ENCODE measurements around the gene CACNA1H.

Gene CACNA1H

DNA sequence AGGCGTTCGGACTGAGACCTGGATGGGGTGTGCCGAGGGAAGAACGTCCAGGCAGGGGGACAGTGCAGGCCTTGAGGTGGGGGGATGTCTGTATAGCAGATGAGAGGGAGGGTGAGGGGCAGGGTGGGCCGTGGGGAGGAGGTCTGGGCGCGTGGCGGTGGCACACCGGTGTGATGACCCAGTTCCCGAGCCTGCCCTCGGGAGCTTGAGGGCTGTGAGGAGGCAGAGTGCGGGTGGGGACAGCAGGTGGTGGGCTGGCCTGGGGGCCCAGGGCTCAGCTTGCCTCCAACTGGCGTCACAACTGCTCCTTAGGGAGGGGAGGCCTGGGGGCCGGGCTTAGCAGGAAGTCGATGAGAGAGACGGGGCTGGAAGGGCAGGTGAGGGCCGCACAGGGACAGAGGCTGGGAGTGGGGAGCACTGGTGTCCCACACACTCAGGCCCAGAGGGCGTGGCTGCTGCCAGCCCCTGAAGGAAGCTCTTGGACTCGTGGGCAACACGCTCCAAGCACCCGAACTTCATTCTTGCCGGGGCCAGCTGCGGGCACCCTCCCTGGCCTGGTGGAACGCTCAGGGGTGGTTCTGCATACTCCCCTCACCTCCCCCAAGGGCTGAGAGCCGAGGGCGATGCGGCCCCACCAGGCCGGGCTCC, 6.5 kb downstream of the CACNA1H start:
- no peak for DNase-seq

GRCh38 chr16:1159973-1160772, 7.3 kb downstream of the CACNA1H start:
- no peak for DNase-seq

- no peak for DNase-seq
Observed at GRCh38 chr16:1160773-1161348, 8.0 kb downstream of the CACNA1H start.

DNA sequence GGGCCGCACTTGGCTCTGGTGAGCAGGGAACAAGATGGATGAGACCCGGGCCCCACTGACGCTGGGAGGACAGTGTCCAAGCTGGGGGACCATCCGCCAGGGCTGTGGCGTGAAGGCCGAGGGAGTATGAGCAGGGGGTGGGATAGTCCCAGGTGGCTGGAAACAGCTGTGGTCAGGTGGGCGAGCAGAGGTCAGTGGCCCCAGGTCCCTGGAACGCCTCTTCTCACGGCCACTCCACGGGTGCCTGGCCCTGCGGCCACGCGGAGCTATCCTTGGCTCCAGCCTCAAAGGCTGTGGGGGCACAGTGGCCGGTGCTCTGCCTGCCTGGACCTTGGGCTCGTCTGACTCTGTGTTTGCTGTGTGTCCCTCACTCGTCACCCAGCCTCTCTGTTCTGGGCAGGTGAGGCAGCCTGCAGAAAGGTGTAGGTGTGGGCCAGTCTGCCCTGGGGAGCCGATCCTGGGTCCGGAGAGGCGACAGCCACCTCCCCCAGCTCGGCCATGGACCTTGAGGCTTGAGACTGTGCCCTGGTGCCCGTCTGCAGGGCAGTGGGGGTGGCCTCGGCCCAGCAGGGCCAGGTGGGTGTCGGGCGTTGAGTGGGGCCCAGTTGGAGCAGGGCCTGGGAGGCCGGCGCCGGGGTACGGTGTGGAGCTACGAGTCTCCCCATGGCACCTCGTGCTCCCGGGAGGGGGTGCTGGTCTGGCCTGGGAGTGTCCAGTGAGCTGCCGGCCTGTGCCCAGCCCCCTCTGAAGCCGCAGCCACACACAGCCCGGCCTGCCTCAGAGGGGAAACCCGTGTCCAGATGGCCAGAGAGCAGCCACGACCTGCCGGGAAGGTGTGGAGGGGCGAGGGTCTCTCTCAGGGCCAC, 10.0 kb downstream of the CACNA1H start:
- DNase-seq = no peak

DNA sequence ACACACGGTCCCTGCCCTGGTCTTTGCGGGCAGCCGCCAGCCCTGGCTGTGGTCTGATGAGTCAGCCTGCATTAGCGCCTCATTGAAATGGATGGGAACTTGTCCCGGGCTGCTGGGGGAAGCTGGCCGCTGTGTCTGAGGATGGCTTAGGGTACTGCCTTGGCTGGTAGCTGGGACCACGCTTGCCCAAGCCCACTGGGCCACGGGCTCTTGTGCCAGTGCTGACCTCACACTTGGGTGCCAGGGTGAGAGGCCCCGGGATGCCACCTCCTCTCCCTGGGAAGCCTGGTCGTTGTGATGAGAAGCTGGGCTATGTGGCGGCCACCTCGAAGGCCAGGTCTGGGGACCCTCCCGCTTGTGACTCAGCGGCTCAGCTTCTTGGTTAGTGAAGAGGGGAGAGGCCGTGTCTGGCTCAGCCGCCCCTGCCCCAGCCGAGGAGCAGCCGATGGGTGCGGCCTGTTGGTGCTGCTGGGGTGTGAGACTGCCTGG, 10.7 kb downstream of the CACNA1H start:
- no peak for DNase-seq

DNA sequence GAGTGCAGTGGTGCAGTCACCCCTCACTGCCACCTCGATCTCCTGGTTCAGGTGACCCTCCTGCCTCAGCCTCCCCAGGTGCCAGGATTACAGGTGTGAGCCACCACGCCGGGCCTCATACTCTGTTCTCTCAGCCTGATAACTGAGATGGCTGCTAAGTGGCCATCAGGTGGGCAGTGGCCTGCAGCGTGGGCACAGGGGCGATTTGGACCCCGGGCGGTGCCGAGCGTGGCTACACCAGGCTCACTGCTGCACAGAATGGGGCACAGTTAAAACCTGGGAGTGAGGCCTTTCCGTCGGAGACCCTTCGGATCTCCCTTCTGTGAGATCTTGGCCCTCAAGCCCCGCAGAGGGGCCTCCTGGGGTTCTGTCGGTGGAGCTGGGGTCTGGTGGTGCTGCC, 11.5 kb downstream of the CACNA1H start:
- no peak for DNase-seq

GRCh38 chr16:1164975-1165374, 12.1 kb downstream of the CACNA1H start:
- no peak for DNase-seq

GRCh38 chr16:1165511-1165910, 12.6 kb downstream of the CACNA1H start:
- no peak for DNase-seq

DNA sequence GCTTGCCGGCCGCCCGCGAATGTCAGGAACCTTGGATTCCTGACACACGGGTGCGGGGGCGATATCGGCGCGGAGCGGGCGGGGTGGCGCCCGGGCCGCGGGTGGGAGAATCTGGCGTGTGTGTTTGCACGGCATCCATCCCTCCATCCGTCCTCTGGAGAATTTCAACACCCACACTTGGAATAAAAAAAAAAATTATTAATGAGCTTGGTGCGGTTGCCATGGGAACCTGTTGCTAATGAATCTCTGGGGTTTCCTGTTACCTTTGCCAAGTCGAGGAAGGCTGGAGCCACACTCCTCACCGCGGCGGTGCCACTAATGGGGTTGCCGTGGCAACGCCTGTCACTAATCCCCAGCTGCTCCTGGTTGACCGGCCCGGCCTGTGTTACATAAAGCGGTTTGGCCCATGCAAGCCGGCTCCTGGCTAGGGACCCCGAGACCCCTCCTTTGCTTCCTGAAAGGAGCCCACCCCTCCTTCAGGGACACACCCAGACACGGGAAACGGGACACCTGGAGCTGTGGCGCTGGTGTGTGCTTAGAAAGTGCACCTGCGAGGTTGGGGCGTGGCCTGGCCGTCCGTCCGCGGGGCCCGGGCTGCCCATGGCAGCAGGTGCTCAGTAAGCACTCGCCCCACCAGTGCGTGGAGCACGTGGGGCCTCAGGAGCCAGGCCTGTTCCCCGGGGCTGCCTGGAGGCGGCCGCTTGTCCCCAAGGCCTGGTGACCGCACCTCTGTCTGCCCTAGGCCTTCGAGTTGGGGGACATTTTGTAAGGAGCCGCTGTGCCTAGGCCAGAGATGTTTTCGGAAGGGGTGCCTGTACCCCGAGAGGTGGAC, 14.6 kb downstream of the CACNA1H start:
- peak; percentile 47 for DNase-seq

GRCh38 chr16:1168837-1169236, 15.9 kb downstream of the CACNA1H start:
- DNase-seq = no peak

DNA sequence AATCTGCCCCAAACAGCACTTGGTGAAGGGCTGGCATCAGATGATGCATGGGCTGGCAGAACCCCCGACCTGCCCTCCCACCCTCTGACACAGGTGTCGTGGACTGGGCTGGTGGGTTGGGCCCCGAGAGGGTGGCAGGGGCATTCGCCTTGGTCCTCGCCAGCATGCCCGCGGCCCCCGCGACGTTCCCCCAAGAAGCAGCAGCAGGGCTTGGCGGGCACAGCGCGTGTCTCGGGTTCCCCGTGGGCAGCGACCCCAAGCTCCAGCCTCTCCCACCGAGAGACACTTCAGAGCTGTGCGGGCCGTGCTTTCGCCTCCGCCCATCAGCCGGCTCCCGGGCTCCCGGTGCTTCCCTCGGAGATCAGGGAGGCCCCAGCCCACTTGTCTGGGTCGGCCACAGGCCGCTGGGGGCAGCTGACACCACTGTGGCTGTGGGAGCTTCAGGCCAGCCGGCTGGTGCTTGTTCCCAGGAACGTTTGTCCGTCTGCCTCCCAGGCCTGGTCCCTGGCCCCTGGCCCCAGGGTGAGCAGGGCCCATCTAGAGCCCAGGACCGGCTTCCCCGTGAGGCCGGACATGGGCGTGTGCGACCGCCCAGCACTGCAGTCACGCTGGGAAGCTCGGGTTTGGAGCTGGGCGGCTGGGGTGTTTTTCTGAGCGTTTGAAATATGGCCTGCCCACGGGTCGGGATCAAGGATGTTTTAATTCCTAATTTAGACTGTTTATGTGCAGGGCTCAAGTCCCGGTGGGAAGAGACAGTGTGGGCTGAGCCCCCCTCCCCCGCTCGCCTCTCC, 16.6 kb downstream of the CACNA1H start:
- DNase-seq = no peak

DNA sequence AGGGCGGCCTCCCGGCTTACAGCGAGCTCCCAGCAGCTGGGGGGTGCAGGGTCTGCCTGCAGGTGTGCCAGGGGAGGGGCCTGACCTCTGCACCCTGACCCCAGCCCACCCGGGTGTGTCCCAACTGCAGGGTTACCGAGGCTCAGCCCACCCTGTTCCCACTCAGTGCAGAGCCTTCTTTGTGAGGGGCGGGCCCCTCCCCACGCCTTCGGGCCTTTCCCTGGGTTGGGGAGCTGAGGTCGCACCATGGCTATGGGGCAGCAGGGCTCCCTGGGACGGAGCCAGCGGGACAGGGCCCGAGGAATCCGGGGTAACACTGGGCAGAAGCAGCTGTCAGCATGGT, 17.1 kb downstream of the CACNA1H start:
- DNase-seq = no peak

DNA sequence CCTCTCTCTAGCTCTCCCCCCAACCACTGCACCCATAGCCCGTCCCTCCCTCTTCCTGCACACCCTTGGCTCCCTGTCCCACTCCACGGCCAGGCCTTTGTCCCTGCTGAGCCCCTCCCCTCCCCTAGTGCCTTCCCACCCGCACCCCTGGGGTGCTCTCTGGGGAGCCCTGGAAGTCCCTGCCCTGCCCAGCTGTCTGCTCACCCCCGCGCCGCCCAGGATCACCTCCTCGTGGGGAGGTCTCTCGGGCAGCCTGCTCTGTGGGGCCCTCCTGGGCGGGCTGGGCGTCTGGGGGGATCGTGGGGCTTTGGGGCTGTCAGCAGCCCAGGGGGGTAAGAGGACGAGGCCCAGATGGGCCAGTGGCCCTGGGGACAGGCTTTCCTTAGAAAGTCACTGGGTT, 18.1 kb downstream of the CACNA1H start:
- DNase-seq = no peak

- DNase-seq = no peak
Observed at GRCh38 chr16:1171854-1172428, 19.0 kb downstream of the CACNA1H start.

GRCh38 chr16:1172651-1173050, 19.7 kb downstream of the CACNA1H start:
- no peak for DNase-seq

DNA sequence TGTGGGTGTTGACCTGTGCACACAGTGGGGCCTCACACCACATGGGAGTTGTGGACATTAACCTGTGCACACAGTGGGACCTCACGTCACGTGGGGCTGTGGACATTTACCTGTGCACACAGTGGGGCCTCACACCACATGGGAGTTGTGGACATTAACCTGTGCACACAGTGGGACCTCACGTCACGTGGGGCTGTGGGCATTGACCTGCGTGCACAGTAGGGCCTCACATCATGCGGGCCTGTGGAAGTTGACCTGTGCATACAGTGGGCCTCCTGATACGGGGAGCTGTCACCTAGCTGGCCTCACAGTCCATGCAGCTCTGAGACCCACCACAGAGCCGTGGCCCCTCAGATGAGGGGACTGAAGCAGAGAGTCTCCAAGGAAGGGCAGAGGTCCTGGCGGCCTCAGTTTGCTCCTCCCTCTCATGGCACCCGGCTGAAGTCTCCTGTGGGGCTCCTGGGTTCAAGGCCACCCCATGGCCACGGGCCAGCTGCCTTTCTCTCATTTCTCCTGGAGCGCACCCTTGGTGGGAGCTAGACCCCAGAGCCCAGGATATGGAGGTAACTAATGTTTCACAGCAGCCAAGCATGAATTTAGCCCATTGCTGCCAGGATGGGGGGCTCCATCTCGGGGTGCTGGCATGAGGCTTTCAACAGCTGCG, 21.0 kb downstream of the CACNA1H start:
- DNase-seq = no peak

GRCh38 chr16:1174477-1175357, 21.8 kb downstream of the CACNA1H start:
- DNase-seq = no peak

DNA sequence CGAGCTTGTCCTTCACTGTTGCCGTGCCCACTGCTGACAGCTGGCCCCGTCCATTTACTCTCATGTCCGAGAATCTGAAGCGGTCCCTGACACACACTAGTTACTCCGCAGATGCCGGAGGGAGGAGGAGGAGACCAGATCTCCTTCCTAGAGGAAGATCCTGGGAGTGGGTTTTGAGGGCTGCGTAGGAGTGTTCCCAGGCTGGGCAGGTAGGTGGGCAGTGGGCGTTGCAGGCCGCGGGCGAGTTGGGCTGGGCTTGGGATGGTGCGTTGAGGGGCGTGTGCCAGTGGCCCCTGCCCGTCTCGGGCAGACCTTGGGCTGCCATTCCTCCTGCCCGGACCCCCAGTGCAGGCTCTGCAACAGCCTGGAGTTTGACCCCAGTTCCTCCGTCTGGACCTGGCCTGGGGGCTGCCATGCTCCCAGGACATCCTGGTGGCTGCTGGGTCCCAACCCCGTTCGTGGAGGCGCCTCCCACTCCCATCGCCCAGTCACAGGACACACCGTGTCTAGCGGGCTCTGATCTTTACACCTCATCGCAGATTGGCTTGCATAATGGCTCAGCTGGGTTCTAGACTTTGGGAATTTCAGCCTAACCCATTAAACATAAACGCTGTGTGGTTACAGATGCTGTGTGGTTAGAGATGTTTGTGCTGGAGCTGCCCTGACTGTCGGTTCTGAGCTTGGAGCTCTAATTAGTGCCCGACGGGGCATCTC, 22.8 kb downstream of the CACNA1H start:
- DNase-seq = no peak
